ENCODE measurements around the gene SMURF2.

Gene SMURF2

DNA sequence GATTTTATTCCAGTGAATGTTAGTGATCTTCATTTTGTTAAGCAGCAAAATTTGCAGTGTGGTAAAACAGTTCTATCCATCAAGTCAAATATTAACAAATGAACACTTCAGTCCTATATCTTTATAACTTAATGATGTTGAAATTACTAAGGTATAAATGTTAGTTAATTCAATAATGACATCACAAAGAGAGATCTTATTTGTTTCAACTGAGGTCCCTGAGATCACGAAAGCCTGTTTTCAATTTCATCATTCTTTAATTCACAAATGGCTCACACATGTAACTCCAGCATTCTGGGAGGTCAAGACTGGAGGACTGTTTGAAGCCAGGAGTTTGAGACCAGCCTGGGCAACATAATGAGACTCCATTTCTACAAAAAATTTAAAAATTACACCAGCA, 13.9 kb downstream of the SMURF2 start:
- Histone ChIP-seq H3K36me3 (no peaks in the 10 kb centered on the region), H3K27me3 (no peaks in the 10 kb centered on the region), H3K4me3 (ENCODE audit: low read depth, low read length) (no peak overlapping the region), H3K4me1 (peaks cover 2% of the 10 kb centered on the region; the same call in 1 of the 2 replicates), H3K9me3 (no peaks in the 10 kb centered on the region)
- no peak for DNase-seq
- TF ChIP-seq CTCF (IDR thresholded peaks at IDR 0.05; ENCODE audit: low read depth, low read length) = no peak

- TF ChIP-seq CTCF (IDR thresholded peaks at IDR 0.05; ENCODE audit: low read depth, low read length) = no peak
- Histone ChIP-seq H3K9me3 (no peaks in the 10 kb centered on the region), H3K4me3 (ENCODE audit: low read depth, low read length) (no peak overlapping the region), H3K36me3 (no peaks in the 10 kb centered on the region), H3K27me3 (no peaks in the 10 kb centered on the region), H3K4me1 (peaks cover 2% of the 10 kb centered on the region; the same call in 1 of the 2 replicates)
- DNase-seq = no peak
These were observed 14.3 kb downstream of the SMURF2 start for GRCh38 chr17:64647817-64648216.

DNA sequence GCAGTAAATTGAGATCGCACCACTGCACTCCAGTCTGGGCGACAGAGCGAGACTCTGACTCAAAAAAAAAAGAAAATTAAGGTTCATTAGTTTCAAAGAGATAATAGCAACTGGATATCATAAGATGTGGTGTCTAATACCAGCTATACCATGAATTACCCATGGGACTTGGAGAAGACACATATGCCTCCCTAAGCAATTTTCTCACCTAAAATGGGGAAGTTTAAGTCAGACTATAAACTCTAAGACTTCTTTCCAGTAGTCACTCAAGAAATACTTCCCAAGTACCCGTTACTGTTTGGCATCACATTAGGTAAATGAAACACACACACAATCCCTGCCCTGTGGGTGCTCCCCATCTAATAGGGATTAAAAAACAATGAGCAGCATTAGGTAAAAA, 22.6 kb downstream of the SMURF2 start:
- TF ChIP-seq CTCF (IDR thresholded peaks at IDR 0.05; ENCODE audit: low read depth, low read length) = no peak
- Histone ChIP-seq H3K36me3 (no peaks in the 10 kb centered on the region), H3K4me1 (no peaks in the 10 kb centered on the region)

DNA sequence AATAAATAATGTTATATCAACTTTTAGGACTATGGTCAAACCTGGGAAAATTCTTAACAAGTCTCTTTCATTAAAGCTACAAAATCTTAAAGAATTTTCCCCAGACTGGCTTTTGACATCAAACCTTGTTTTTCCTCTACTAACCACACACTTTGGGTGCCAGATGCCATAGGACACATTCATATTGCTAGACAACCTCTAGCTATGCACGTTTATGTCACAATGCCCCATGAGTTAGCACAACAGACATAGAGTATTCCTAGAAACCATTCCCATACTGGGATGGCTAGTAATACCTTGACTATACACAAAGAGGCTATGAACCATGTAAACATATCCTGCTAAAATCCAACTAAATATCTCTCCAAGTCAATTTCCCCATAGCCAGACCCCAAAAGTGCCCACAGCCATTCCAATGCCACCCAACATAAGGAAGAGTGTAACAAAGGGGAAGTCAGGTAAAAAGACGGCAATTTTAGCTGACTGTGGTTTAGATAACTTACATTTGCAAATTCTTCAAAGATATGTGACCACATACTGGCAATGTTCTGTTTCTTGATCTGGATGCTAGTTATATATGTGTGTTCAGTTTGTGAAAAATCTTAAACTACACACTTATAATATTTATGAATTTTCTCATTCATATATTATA, 23.4 kb downstream of the SMURF2 start:
- DNase-seq = no peak
- no peaks in the 10 kb centered on the region for H3K4me1 ChIP-seq
- H3K36me3 ChIP-seq = no peaks in the 10 kb centered on the region
- no peaks in the 10 kb centered on the region for H3K27me3 ChIP-seq
- no peak for TF ChIP-seq CTCF (IDR thresholded peaks at IDR 0.05; ENCODE audit: low read depth, low read length)
- no peak overlapping the region for H3K4me3 ChIP-seq (ENCODE audit: low read depth, low read length)
- H3K9me3 ChIP-seq = no peaks in the 10 kb centered on the region

More for the DNA sequence above, 22.6 kb downstream of the SMURF2 start:
- no peaks in the 10 kb centered on the region for H3K27me3 ChIP-seq
- no peak for DNase-seq
- H3K4me3 ChIP-seq (ENCODE audit: low read depth, low read length) = no peak overlapping the region
- H3K9me3 ChIP-seq = no peaks in the 10 kb centered on the region

- Histone ChIP-seq H3K27me3 (no peaks in the 10 kb centered on the region), H3K4me1 (no peaks in the 10 kb centered on the region), H3K36me3 (no peaks in the 10 kb centered on the region), H3K4me3 (ENCODE audit: low read depth, low read length) (no peak overlapping the region), H3K9me3 (no peaks in the 10 kb centered on the region)
- DNase-seq = no peak
- TF ChIP-seq CTCF (IDR thresholded peaks at IDR 0.05; ENCODE audit: low read depth, low read length) = no peak
These were observed 26.3 kb downstream of the SMURF2 start for GRCh38 chr17:64635647-64636305.

DNA sequence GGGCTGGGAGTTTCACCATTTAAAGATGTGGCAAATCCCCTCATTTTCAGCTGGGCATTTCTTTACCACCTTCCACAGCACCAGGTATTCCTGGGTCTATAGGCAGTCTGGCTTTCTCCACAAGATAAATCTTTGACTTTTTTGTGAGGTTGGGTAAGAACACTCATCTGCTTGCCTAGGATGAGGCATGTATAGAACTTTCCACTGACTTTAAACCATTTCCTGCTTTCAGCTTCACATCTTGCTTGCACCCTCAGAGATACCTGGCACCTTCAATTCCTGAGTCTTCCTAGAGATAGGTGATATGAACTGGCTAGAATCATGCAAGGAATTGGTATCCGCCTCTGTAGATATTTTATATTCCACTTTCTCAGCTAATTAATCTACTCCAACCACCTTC, 27.9 kb downstream of the SMURF2 start:
- no peaks in the 10 kb centered on the region for H3K27me3 ChIP-seq
- TF ChIP-seq CTCF (IDR thresholded peaks at IDR 0.05; ENCODE audit: low read depth, low read length) = no peak
- H3K36me3 ChIP-seq = no peaks in the 10 kb centered on the region
- no peak for DNase-seq
- no peaks in the 10 kb centered on the region for H3K9me3 ChIP-seq
- H3K4me1 ChIP-seq = no peaks in the 10 kb centered on the region
- no peak overlapping the region for H3K4me3 ChIP-seq (ENCODE audit: low read depth, low read length)
